Breast epithelium (tissue), 3 donors: ENCODE data around the gene MAN1A1.

Experiments
- POLR2A ChIP-seq: fragments of 450-650 bp; IDR thresholded peaks from one replicate; pipeline ENCODE4 v1.6.1; 2016; ENCODE audit warnings: antibody characterized with exemption, mild to moderate bottlenecking, moderate library complexity
- TF ChIP-seq, protein P1 (sequence below), 3 donors: fragments of 450-650 bp; IDR thresholded peaks; one replicate each; pipeline ENCODE4 v1.5.1; 2016 to 2017; ENCODE audit warnings: antibody characterized with exemption in 3 of 3, mild to moderate bottlenecking in 3 of 3, moderate library complexity in 3 of 3

- no peak for TF ChIP-seq POLR2A
- TF ChIP-seq, protein P1, sequence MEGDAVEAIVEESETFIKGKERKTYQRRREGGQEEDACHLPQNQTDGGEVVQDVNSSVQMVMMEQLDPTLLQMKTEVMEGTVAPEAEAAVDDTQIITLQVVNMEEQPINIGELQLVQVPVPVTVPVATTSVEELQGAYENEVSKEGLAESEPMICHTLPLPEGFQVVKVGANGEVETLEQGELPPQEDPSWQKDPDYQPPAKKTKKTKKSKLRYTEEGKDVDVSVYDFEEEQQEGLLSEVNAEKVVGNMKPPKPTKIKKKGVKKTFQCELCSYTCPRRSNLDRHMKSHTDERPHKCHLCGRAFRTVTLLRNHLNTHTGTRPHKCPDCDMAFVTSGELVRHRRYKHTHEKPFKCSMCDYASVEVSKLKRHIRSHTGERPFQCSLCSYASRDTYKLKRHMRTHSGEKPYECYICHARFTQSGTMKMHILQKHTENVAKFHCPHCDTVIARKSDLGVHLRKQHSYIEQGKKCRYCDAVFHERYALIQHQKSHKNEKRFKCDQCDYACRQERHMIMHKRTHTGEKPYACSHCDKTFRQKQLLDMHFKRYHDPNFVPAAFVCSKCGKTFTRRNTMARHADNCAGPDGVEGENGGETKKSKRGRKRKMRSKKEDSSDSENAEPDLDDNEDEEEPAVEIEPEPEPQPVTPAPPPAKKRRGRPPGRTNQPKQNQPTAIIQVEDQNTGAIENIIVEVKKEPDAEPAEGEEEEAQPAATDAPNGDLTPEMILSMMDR (IDR thresholded peaks at IDR 0.05): no peak
These were observed 176.1 kb downstream of the MAN1A1 start for GRCh38 chr6:119173249-119174084.
